Calu3 (cell line): Measurements from ENCODE around the gene CCNA2. TPM values are rescaled to one million over a fixed set of nuclear protein-coding genes. Genes with fewer than 3 reads are reported as not detected.

ENCODE experiments used
- BruUV-seq: library from RNA; stranded (reverse); fragments of 400-500 nt; replicated peaks from 2 replicates; lab custom pipeline; 2021; lab: Mats Ljungman, UMichigan
- CTCF ChIA-PET: fragments of 300-600 bp; sonication (Branson Sonifier 250); formaldehyde crosslinking; loops from one replicate; lab custom pipeline; 2022; ENCODE audit warnings: antibody characterized with exemption; lab: Charles Lee
- DNase-seq: peaks from one replicate; pipeline ENCODE4 v3.0.0; 2022
- H3K27ac Mint-ChIP-seq: one replicate; pipeline ENCODE4 v1.8.0; 2022; ENCODE audit warnings: mixed read lengths; ENCODE audit not compliant: unreplicated experiment
- H3K27me3 Mint-ChIP-seq: one replicate; pipeline ENCODE4 v1.8.0; 2022; ENCODE audit warnings: mixed read lengths; ENCODE audit not compliant: unreplicated experiment
- H3K36me3 Mint-ChIP-seq: one replicate; pipeline ENCODE4 v1.8.0; 2022; ENCODE audit warnings: mild to moderate bottlenecking, moderate library complexity, mixed read lengths; ENCODE audit not compliant: insufficient read depth, unreplicated experiment
- H3K4me1 Mint-ChIP-seq: one replicate; pipeline ENCODE4 v1.8.0; 2022; ENCODE audit warnings: mild to moderate bottlenecking, low read depth, mixed read lengths; ENCODE audit not compliant: unreplicated experiment
- H3K4me3 Mint-ChIP-seq: one replicate; pipeline ENCODE4 v1.8.0; 2022; ENCODE audit warnings: mild to moderate bottlenecking, low read depth, moderate library complexity, mixed read lengths; ENCODE audit not compliant: unreplicated experiment
- H3K9me3 Mint-ChIP-seq: one replicate; pipeline ENCODE4 v1.8.0; 2022; ENCODE audit warnings: low read depth, mixed read lengths; ENCODE audit not compliant: unreplicated experiment
- intact Hi-C: fragments of 100-400 bp; cut with micrococcal nuclease; formaldehyde crosslinking; loops from one replicate; pipeline ENCODE4 v1.10.0; 2022; ENCODE audit not compliant: unreplicated experiment
- total RNA-seq: library from RNA; stranded (reverse); gene quantifications from 2 replicates; pipeline ENCODE4 v1.2.3, GENCODE V29; 2022
- TF ChIP-seq, protein P1 (sequence below): fragments of 200-600 bp; IDR thresholded peaks from one replicate; pipeline ENCODE4 v1.8.0; 2022; ENCODE audit warnings: antibody characterized with exemption; ENCODE audit not compliant: unreplicated experiment

Gene CCNA2
- total RNA-seq, 1 experiment from 2014 or later, result 32.6 TPM

DNA sequence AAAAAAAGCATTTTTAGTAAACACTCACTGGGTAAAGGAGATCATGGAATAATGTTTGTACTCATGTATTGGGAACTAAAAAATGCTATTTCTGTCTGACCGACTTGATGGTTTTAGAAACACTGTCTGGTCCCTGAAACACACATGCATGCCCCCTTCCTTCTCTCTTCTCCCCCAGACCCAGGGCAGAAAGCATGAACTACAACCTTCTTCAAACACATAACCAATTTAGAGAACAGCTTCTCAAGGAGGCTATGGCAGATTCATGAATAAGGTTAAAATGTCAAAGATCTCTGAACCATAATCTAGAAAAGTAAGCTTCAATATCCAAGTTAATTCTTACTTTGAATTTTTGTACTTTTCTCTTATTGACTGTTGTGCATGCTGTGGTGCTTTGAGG lies 6.0 kb downstream of the CCNA2 start:
- CTCF ChIA-PET, result no interaction called here
- H3K27ac Mint-ChIP-seq, result no peak overlapping the region

DNA sequence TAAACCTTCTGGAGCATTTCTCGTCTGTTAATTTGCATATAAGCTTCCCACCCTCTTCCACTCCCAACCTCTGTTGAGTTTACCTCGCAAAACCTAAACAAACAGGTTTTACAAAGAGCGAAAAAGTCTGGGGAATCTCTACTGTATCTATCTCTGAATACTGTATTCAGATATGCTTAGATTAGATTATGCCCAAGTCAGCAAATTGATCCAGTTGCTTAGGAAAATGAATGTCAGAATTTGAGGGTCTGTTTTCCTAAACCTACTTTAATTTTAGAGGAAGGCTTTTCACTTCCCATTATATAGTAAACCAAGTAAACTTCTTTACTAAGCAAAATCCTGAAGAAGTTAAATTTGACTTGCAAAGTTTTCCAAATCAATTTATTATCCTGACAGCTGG lies 6.7 kb downstream of the CCNA2 start:
- intact Hi-C loops, result no loop called here
- Mint-ChIP-seq H3K4me3 (no peak overlapping the region), H3K27me3 (no peaks in the 10 kb centered on the region), H3K9me3 (no peaks in the 10 kb centered on the region), H3K4me1 (peaks cover 10% of the 10 kb centered on the region), H3K27ac (no peak overlapping the region), H3K36me3 (peaks cover 23% of the 10 kb centered on the region)
- no peak for DNase-seq
- TF ChIP-seq, protein P1, sequence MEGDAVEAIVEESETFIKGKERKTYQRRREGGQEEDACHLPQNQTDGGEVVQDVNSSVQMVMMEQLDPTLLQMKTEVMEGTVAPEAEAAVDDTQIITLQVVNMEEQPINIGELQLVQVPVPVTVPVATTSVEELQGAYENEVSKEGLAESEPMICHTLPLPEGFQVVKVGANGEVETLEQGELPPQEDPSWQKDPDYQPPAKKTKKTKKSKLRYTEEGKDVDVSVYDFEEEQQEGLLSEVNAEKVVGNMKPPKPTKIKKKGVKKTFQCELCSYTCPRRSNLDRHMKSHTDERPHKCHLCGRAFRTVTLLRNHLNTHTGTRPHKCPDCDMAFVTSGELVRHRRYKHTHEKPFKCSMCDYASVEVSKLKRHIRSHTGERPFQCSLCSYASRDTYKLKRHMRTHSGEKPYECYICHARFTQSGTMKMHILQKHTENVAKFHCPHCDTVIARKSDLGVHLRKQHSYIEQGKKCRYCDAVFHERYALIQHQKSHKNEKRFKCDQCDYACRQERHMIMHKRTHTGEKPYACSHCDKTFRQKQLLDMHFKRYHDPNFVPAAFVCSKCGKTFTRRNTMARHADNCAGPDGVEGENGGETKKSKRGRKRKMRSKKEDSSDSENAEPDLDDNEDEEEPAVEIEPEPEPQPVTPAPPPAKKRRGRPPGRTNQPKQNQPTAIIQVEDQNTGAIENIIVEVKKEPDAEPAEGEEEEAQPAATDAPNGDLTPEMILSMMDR, result no peak
- BruUV-seq, result no TSS peak
- CTCF ChIA-PET, result no interaction called here

More for the DNA sequence above, 6.0 kb downstream of the CCNA2 start:
- Mint-ChIP-seq H3K9me3 (no peaks in the 10 kb centered on the region), H3K4me1 (peaks cover 10% of the 10 kb centered on the region), H3K4me3 (no peak overlapping the region), H3K27me3 (no peaks in the 10 kb centered on the region), H3K36me3 (peaks cover 28% of the 10 kb centered on the region)
- intact Hi-C loops, result no loop called here
- no TSS peak for BruUV-seq
- TF ChIP-seq, protein P1, result no peak
- DNase-seq, result no peak

DNA sequence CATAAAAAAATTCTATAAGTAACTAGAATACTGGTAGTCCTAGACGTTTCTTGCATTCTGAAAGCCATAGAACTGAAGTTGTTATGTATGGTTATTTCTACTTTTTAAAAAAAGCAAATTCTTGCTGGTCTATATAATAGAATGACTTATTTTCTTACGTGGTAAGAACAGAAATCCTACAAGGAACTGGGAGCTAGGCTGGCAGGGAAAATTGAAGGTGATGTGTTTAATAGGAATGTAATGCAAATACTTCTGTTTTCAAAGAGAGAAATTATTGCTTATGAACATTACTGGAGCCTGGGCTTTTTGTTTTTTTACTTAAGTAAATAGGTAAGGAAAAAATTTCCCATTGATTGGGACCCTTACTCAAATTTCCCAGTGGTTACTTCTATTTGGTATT lies 8.9 kb downstream of the CCNA2 start:
- intact Hi-C loops, result no loop called here
- CTCF ChIA-PET, result no interaction called here
- no peaks in the 10 kb centered on the region for H3K27me3 Mint-ChIP-seq
- DNase-seq, result no peak
- H3K4me1 Mint-ChIP-seq, result peaks cover 10% of the 10 kb centered on the region
- TF ChIP-seq, protein P1, result no peak
- BruUV-seq, result no TSS peak
- H3K36me3 Mint-ChIP-seq, result peaks cover 23% of the 10 kb centered on the region
- H3K9me3 Mint-ChIP-seq, result no peaks in the 10 kb centered on the region
- H3K4me3 Mint-ChIP-seq, result no peak overlapping the region
- H3K27ac Mint-ChIP-seq, result no peak overlapping the region

DNA sequence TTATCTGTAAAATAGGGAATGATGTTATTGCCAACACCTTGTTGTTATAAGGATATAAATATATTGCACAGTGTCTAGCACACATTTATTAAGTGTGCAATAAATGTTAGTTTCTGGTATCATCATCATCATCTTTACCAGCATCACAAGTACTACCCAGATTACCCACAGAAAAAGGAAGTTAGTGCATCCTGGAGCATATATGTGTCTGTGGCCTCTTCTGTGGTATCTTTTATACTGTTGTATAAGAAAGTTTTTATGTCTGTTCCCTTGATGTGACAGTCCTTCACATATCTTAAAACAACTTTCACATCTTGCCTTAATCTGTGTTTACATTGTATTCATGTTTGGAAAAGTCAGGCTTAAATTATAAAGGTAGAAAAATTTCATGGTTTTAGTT lies 12.6 kb downstream of the CCNA2 start:
- Mint-ChIP-seq H3K27ac (no peak overlapping the region), H3K36me3 (peaks cover 9% of the 10 kb centered on the region), H3K27me3 (no peaks in the 10 kb centered on the region), H3K4me1 (no peaks in the 10 kb centered on the region), H3K4me3 (no peak overlapping the region), H3K9me3 (no peaks in the 10 kb centered on the region)
- no TSS peak for BruUV-seq
- no peak for DNase-seq
- CTCF ChIA-PET, result no interaction called here
- intact Hi-C loops, result no loop called here
- TF ChIP-seq, protein P1, result no peak
